Kidney glomerular epithelial cell (primary cell): Measurements from ENCODE around the gene CBX8.

ENCODE experiments used
- DNase-seq: peaks from one replicate; lab custom pipeline; 2025; lab: John Stamatoyannopoulos, UW

Gene CBX8

GRCh38 chr17:79835470-79835899 lies 38.6 kb upstream of the CBX8 start:
- DNase-seq = no peak

DNA sequence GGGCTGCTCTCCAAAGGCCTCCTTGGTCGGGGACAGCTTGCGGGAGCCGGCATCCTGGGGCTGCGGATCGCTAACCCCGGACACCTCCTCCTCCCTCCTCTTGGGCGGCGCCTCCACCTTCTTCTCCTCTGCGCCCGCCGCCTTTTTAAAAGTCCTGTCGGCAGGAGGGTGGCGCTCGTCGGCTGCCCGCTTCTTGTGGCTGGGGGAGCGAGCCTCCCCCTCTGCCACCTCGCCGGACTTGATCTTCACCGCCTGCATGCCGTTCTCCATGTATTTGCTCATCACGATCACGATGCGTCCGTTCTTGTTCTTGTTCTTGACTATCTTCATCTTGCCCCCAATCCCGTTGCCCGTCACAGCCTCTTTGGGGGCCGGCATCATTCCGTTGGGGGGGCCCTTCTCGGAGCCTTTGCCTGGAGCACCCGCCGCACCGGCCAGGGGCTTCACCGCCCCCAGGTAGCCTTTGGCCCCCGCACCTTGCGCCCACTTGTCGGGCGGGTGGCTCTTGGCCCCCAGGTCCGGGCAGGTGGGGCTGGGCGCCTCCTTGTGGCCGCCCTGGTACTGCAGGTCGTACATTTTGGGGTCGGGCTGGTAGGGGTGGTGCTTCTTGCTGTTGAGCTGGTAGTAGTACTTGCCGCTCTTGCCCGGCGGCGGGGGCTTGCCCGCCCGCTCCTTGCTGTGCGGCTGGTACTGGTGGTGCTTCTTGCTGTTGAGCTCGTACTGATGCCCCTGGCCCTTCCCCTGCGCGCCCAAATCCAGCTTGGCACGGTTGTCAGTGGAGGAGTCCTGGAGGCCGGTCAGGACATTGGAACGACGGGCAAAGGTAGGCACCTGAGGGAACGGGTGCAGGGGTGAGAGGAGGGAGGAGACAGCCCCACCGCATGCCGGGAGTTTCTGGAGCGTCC lies 37.9 kb upstream of the CBX8 start:
- DNase-seq = no peak

GRCh38 chr17:79833744-79834564 lies 37.1 kb upstream of the CBX8 start:
- no peak for DNase-seq

DNA sequence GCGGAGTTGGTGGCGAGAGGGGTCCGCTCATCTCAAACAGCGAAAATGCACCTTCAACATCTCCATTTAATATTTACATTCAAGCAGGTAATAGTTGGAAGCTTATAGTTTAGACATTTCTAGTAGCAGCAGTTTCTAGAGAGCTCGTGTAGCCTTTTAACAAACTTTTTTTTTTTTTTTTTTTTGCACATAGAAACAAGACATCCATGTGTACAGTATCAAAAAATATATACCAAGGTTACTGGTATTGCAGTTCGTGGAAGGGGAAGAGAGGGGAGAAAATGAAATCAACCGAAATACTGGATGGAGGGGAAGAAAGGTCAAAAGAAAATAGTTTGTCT lies 36.2 kb upstream of the CBX8 start:
- no peak for DNase-seq

- DNase-seq = no peak
Measured at GRCh38 chr17:79832218-79833109, 35.6 kb upstream of the CBX8 start.

- DNase-seq = no peak
Measured at GRCh38 chr17:79831265-79832217, 34.7 kb upstream of the CBX8 start.

DNA sequence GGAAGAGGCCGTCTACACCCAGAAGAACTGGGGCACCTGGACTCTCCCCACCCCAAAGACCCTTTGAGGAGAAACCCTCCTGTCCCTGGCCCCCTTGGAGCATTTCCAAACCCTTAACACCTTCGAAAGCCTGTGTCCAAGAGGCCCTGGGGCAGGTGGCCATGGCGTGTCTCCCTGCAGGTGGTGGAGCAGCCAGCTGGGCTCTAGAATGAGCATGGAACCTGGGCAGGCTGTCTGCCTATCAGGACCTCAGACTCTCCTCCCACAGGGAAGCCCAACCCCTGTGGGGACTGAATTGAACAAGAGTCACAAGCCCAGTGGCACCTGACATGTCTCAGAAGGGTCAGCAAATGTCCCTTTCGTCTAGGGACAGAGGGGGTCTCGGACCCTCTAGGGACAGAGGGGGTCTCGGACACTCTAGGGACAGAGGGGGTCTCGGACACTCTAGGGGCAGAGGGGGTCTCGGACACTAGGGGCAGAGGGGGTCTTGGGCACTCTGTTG lies 33.9 kb upstream of the CBX8 start:
- DNase-seq = no peak

- no peak for DNase-seq
Measured at GRCh38 chr17:79830303-79830702, 33.4 kb upstream of the CBX8 start.

DNA sequence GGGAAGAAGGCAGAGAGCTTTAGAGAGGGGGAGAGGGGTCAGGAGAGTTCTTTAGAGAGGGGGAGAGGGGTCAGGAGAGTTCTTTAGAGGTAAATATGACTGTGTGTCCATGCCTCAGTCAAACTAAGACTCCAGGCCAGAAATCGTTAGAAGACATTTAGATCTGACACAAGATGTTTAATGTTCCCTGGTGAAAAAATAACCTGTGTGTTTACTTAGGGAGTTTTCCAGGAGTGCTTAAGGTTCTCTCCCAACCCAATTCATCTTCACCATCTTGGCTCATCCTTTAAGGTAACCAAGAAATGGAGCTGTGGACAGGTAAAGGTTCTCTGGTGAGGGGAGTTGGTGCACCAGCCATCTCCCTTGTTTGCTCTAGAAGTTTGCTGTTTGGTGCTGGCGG lies 32.6 kb upstream of the CBX8 start:
- no peak for DNase-seq

DNA sequence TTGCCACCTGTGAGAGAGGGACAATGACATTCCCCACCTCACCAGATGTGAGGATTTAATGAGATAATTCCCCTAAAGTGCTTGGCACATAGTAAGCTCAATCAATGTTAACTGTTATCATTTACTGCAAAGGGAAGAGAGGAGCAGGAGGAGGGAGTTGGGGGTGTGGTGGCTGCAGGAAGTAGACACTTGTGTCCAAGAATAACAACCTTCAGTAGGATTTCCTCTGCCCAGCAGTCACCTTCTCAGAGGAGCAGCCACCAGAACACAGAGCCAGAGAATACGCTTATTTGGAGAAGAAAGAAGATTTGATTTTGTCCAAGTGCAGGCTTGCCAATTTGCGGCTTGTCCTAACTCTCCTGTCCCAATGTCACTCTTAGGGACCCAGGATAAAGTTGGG lies 32.1 kb upstream of the CBX8 start:
- DNase-seq = no peak

- DNase-seq = no peak
Measured at GRCh38 chr17:79826841-79827578, 30.1 kb upstream of the CBX8 start.

GRCh38 chr17:79826204-79826680 lies 29.4 kb upstream of the CBX8 start:
- DNase-seq = no peak

- DNase-seq = no peak
Measured at GRCh38 chr17:79825580-79825921, 28.7 kb upstream of the CBX8 start.

- no peak for DNase-seq
Measured at GRCh38 chr17:79824893-79825579, 28.2 kb upstream of the CBX8 start.

GRCh38 chr17:79824234-79824633 lies 27.4 kb upstream of the CBX8 start:
- DNase-seq = no peak

GRCh38 chr17:79822583-79823124 lies 25.8 kb upstream of the CBX8 start:
- DNase-seq = no peak

DNA sequence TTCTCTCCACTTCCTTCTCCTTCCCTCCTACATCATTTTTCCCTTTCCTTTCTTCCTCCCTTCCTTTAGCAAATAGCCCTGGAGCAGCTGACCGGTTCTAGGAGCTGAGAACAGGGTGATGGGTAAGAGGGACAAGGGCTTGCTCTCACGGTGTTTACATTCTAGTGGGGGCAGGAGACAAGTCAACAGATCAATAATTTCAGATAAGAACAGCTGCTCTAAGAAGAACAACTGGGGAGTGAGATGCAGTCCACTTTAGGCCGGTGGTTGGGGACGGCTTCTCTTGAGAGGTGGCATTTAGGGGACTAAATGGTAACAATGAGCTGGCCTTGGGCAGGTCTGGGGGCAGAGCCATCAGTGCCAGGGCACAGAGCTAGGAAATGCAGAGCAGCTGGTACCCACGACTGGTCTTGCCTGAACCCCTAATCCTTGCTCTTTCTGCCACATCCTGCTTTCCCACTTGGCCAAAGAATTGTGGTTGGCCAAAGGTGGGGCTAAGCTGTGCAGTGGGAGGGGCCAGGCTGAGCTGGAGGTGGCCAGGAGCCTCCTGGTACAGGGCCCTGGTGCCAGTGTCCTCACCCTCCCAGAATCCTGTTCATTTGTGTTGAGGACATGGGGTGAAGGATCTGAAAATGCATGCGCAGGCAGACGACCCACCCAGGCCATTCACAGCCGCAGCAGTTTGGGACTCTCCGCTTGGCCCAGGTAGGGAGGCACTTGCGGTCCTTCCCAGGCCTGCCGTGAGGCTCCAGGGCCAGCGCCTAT lies 24.6 kb upstream of the CBX8 start:
- no peak for DNase-seq

DNA sequence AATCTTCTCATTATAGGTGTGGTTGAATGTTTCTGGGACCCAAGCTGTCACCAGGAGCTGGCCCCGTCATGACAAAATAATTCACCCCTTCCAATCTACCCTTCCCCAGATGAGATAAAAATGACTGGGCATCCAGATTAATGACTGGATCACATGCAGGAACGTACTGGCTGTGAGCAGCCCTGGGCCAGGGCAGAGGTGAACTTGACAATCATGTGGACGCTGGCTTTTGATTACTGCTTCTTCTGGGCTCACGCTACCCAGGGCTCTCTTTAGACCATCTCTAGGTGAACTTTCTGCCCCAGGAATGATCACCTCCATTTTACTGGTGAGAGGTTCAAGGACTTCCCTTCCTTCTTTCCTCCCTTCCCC lies 24.1 kb upstream of the CBX8 start:
- no peak for DNase-seq
